HEK293T (cell line): ENCODE data around the gene BCOR.

Experiments
- CTCF ChIA-PET: fragments of 350-600 bp; formaldehyde crosslinking; extraction: SDS; loops from one replicate; lab custom pipeline; 2021; ENCODE audit warnings: antibody characterized with exemption, inconsistent platforms; lab: Yijun Ruan, JAX
- POLR2A ChIA-PET: fragments of 350-600 bp; formaldehyde crosslinking; extraction: SDS; loops from one replicate; lab custom pipeline; 2020; ENCODE audit warnings: antibody characterized with exemption, inconsistent platforms; lab: Yijun Ruan, JAX
- DNase-seq: peaks from one replicate; pipeline ENCODE4 v3.0.0; 2012; ENCODE audit warnings: mixed read lengths; ENCODE audit errors: extremely low spot score
- ARNT ChIP-seq: fragments of 450-650 bp; IDR thresholded peaks from 2 replicates; pipeline ENCODE4 v1.6.1; 2017; ENCODE audit warnings: mild to moderate bottlenecking
- BHLHE40 ChIP-seq: fragments of 450-650 bp; IDR thresholded peaks from 2 replicates; pipeline ENCODE4 v1.6.1; 2016; ENCODE audit warnings: mild to moderate bottlenecking, moderate library complexity, borderline replicate concordance
- CTBP1 ChIP-seq: fragments of 450-650 bp; IDR thresholded peaks from 2 replicates; pipeline ENCODE4 v1.6.1; 2016; ENCODE audit warnings: borderline replicate concordance
- ELF4 ChIP-seq: fragments of 450-650 bp; IDR thresholded peaks from 2 replicates; pipeline ENCODE4 v1.6.1; 2017; ENCODE audit warnings: antibody characterized with exemption
- FOXA1 ChIP-seq: fragments of 450-650 bp; IDR thresholded peaks from 2 replicates; pipeline ENCODE4 v1.6.1; 2016; ENCODE audit warnings: mild to moderate bottlenecking
- FOXK2 ChIP-seq: fragments of 450-650 bp; IDR thresholded peaks from 2 replicates; pipeline ENCODE4 v1.6.1; 2016; ENCODE audit warnings: mild to moderate bottlenecking
- FOXM1 ChIP-seq: fragments of 450-650 bp; IDR thresholded peaks from 2 replicates; pipeline ENCODE4 v1.6.1; 2017; ENCODE audit warnings: mild to moderate bottlenecking, borderline replicate concordance
- HDGF ChIP-seq: fragments of 450-650 bp; IDR thresholded peaks from 2 replicates; pipeline ENCODE4 v1.6.1; 2017; ENCODE audit warnings: antibody characterized with exemption, borderline replicate concordance
- L3MBTL2 ChIP-seq: fragments of 450-650 bp; conservative IDR thresholded peaks from 2 replicates; pipeline ENCODE4 v1.6.1; 2016; ENCODE audit warnings: mild to moderate bottlenecking
- LEF1 ChIP-seq: fragments of 450-650 bp; IDR thresholded peaks from 2 replicates; pipeline ENCODE4 v1.6.1; 2017; ENCODE audit warnings: mild to moderate bottlenecking, borderline replicate concordance
- NFRKB ChIP-seq: fragments of 450-650 bp; IDR thresholded peaks from 2 replicates; pipeline ENCODE4 v1.6.1; 2016; ENCODE audit warnings: mild to moderate bottlenecking, moderate library complexity
- PKNOX1 ChIP-seq: fragments of 450-650 bp; IDR thresholded peaks from 2 replicates; pipeline ENCODE4 v1.6.1; 2016
- SP1 ChIP-seq: fragments of 450-650 bp; IDR thresholded peaks from 2 replicates; pipeline ENCODE4 v1.6.1; 2017
- SUZ12 ChIP-seq: fragments of 450-650 bp; IDR thresholded peaks from 2 replicates; pipeline ENCODE4 v1.6.1; 2016; ENCODE audit warnings: mild to moderate bottlenecking
- TARDBP ChIP-seq: fragments of 450-650 bp; IDR thresholded peaks from 2 replicates; pipeline ENCODE4 v1.6.1; 2016
- ZNF384 ChIP-seq: fragments of 450-650 bp; IDR thresholded peaks from 2 replicates; pipeline ENCODE4 v1.6.1; 2016

The BCOR gene

GRCh38 chrX:40088299-40088625, 9.5 kb downstream of the BCOR start:
- ChIA-PET CTCF (no interaction called here), POLR2A (interaction anchor here (1.0 to 1.2 kb wide), 2 partner anchors 10 to 11 kb away, joined by 3 read pairs; partner anchors contain the start of gene BCOR)
- TF ChIP-seq ZNF384, result no peak
- no peak for TF ChIP-seq L3MBTL2
- no peak for TF ChIP-seq FOXM1
- TF ChIP-seq LEF1, result no peak
- TF ChIP-seq ELF4, result no peak
- TF ChIP-seq FOXA1, result no peak
- no peak for TF ChIP-seq TARDBP
- TF ChIP-seq ARNT, result no peak
- no peak for TF ChIP-seq CTBP1
- TF ChIP-seq NFRKB, result no peak
- no peak for TF ChIP-seq SUZ12
- no peak for TF ChIP-seq PKNOX1
- TF ChIP-seq SP1, result no peak
- TF ChIP-seq HDGF, result no peak
- TF ChIP-seq FOXK2, result no peak
- no peak for TF ChIP-seq BHLHE40
- DNase-seq, result no peak

GRCh38 chrX:40087425-40088298, 10.1 kb downstream of the BCOR start:
- ChIA-PET CTCF (no interaction called here), POLR2A (interaction anchor here (1.0 to 1.2 kb wide), 2 partner anchors 10 to 12 kb away, joined by 3 read pairs; partner anchors contain the start of gene BCOR)
- DNase-seq, result no peak
- TF ChIP-seq CTBP1 (no peak), PKNOX1 (no peak)

GRCh38 chrX:40086569-40087335, 11.0 kb downstream of the BCOR start:
- ChIA-PET POLR2A (interaction anchor here (1.1 kb wide), 1 partner anchor 73 kb away, joined by 3 read pairs; no protein-coding TSS in a partner anchor), CTCF (interaction anchor here (0.5 to 0.6 kb wide), 2 partner anchors 51 to 1057 kb away, joined by 4 to 5 read pairs; no protein-coding TSS in a partner anchor)
- no peak for TF ChIP-seq ELF4
- TF ChIP-seq SUZ12, result no peak
- no peak for TF ChIP-seq HDGF
- TF ChIP-seq FOXA1, result no peak
- TF ChIP-seq NFRKB, result no peak
- TF ChIP-seq SP1, result no peak
- TF ChIP-seq TARDBP, result no peak
- TF ChIP-seq PKNOX1, result no peak
- TF ChIP-seq ZNF384, result no peak
- no peak for TF ChIP-seq ARNT
- TF ChIP-seq FOXK2, result no peak
- TF ChIP-seq FOXM1, result no peak
- TF ChIP-seq L3MBTL2, result no peak
- no peak for TF ChIP-seq LEF1
- no peak for DNase-seq

GRCh38 chrX:40085714-40086113, 12.0 kb downstream of the BCOR start:
- DNase-seq, result no peak
- CTCF ChIA-PET, result no interaction called here
- TF ChIP-seq PKNOX1, result no peak
- no peak for TF ChIP-seq FOXA1
- no peak for TF ChIP-seq SP1
- no peak for TF ChIP-seq SUZ12
- TF ChIP-seq BHLHE40, result no peak
- TF ChIP-seq HDGF, result no peak
- no peak for TF ChIP-seq FOXK2
- TF ChIP-seq ZNF384, result no peak
- TF ChIP-seq FOXM1, result no peak
- TF ChIP-seq ARNT, result no peak
- no peak for TF ChIP-seq TARDBP
- TF ChIP-seq NFRKB, result no peak
- no peak for TF ChIP-seq LEF1
- no peak for TF ChIP-seq CTBP1
- no peak for TF ChIP-seq L3MBTL2
- no peak for TF ChIP-seq ELF4
- POLR2A ChIA-PET, result no interaction called here

GRCh38 chrX:40085102-40085551, 12.6 kb downstream of the BCOR start:
- TF ChIP-seq FOXM1 (no peak), TARDBP (no peak), ARNT (no peak), L3MBTL2 (no peak), PKNOX1 (no peak), ELF4 (no peak), SUZ12 (no peak), NFRKB (no peak), FOXA1 (no peak), LEF1 (no peak), CTBP1 (no peak), ZNF384 (no peak), SP1 (no peak)
- ChIA-PET CTCF (no interaction called here), POLR2A (interaction anchor here (0.9 to 1.0 kb wide), 2 partner anchors 13 to 72 kb away, joined by 3 to 4 read pairs; partner anchors contain the start of gene BCOR)
- DNase-seq, result no peak
